Tibial nerve (tissue), 4 donors: ENCODE results near the gene DOCK1. TPM values are rescaled to one million over a fixed set of nuclear protein-coding genes. Genes with fewer than 3 reads are reported as not detected.

Experiments
- DNase-seq, 2 donors: peaks; one replicate each; pipeline ENCODE4 v3.0.0-alpha.2; 2019; ENCODE audit warnings: low spot score in 2 of 2
- H3K27ac ChIP-seq, 4 donors: fragments of 200-600 bp; sonication (generic) in 3 of 4; one replicate each; pipeline ENCODE4 v1.5.1; 2017 to 2019; ENCODE audit warnings: mild to moderate bottlenecking in 1 of 4
- H3K27me3 ChIP-seq, 2 donors: fragments of 200-600 bp; sonication (generic) in 1 of 2; one replicate each; pipeline versions ENCODE4 v1.5.1 to v1.6.0; 2017 to 2019
- H3K36me3 ChIP-seq, 3 donors: fragments of 200-600 bp; sonication (generic); one replicate each; pipeline ENCODE4 v1.5.1; 2018 to 2019
- H3K4me1 ChIP-seq, 4 donors: fragments of 200-600 bp; sonication (generic) in 3 of 4; one replicate each; pipeline ENCODE4 v1.5.1; 2017 to 2019
- H3K4me3 ChIP-seq, 4 donors: fragments of 200-600 bp; sonication (generic) in 3 of 4; one replicate each; pipeline ENCODE4 v1.5.1; 2017 to 2019; ENCODE audit warnings: mild to moderate bottlenecking in 1 of 4, moderate library complexity in 1 of 4
- H3K9me3 ChIP-seq, 4 donors: fragments of 200-600 bp; sonication (generic) in 3 of 4; one replicate each; pipeline ENCODE4 v1.5.1; 2017 to 2019
- EP300 ChIP-seq, 2 donors: sonication (generic); formaldehyde crosslinking; IDR thresholded peaks; one replicate each; pipeline ENCODE4 v1.6.1; 2017; ENCODE audit warnings: antibody characterized with exemption in 2 of 2, mild to moderate bottlenecking in 1 of 2
- POLR2A ChIP-seq, 2 donors: fragments of 450-650 bp; IDR thresholded peaks; one replicate each; pipeline ENCODE4 v1.6.1; 2017; ENCODE audit warnings: antibody characterized with exemption in 2 of 2, mild to moderate bottlenecking in 2 of 2, moderate library complexity in 2 of 2
- WGBS, 2 donors: methylation state at CpG; one replicate each; pipeline ENCODE4 v1.1.5; 2018; 5-methylcytosine and 5-hydroxymethylcytosine counted together
- total RNA-seq, 4 donors: library from RNA; depleted of rRNA; stranded (reverse); fragments of >200 nt; gene quantifications; one replicate each; pipeline ENCODE4 v1.1.0, GENCODE V29; 2016
- TF ChIP-seq, protein P1 (sequence below), 5 experiments: fragments of 200-600 bp in 3 of 5; fragments of 450-650 bp in 2 of 5; sonication (generic) in 3 of 5; IDR thresholded peaks; one replicate each; pipeline ENCODE4 v1.5.1; 2016 to 2019; ENCODE audit warnings: antibody characterized with exemption in 5 of 5, mild to moderate bottlenecking in 3 of 5, moderate library complexity in 2 of 5

The DOCK1 gene
- total RNA-seq, 4 donors from 2014 or later = 57.3 to 76.7 (median 63.7) TPM

DNA sequence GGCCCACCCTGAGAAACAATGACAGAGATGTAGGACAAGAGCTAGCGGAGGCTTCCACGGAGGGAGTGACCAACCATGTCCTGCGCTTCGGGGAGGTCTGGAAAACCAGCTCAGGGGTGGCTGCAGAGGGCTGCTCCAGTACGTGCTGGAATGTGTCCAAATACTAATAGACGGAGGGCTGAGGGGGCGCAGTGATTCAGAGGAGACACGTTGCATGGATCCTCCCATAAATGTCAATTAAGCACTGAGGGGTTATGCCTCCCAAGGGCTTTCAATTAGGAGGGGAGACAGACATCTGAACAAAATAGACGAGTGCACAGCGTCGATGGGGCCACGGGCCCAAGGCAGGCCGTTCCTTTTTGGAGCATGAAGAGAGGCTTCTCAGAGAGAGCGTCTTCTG lies 592.9 kb downstream of the DOCK1 start:
- DNase-seq = no peak
- H3K4me1 ChIP-seq = no peaks in the 10 kb centered on the region
- no peaks in the 10 kb centered on the region for H3K27me3 ChIP-seq
- WGBS, 2 donors = 63 to 64% methylated on average over 14 of the region's 14 CpGs
- no peak overlapping the region for H3K27ac ChIP-seq
- H3K9me3 ChIP-seq = no peaks in the 10 kb centered on the region
- H3K4me3 ChIP-seq = no peak overlapping the region
- no peaks in the 10 kb centered on the region for H3K36me3 ChIP-seq
- no peak for TF ChIP-seq POLR2A (IDR thresholded peaks at IDR 0.05)
- TF ChIP-seq EP300 (IDR thresholded peaks at IDR 0.05) = no peak
- TF ChIP-seq, protein P1, sequence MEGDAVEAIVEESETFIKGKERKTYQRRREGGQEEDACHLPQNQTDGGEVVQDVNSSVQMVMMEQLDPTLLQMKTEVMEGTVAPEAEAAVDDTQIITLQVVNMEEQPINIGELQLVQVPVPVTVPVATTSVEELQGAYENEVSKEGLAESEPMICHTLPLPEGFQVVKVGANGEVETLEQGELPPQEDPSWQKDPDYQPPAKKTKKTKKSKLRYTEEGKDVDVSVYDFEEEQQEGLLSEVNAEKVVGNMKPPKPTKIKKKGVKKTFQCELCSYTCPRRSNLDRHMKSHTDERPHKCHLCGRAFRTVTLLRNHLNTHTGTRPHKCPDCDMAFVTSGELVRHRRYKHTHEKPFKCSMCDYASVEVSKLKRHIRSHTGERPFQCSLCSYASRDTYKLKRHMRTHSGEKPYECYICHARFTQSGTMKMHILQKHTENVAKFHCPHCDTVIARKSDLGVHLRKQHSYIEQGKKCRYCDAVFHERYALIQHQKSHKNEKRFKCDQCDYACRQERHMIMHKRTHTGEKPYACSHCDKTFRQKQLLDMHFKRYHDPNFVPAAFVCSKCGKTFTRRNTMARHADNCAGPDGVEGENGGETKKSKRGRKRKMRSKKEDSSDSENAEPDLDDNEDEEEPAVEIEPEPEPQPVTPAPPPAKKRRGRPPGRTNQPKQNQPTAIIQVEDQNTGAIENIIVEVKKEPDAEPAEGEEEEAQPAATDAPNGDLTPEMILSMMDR (IDR thresholded peaks at IDR 0.05) = no peak

- Histone ChIP-seq H3K27me3 (no peaks in the 10 kb centered on the region), H3K4me1 (no peaks in the 10 kb centered on the region), H3K27ac (no peak overlapping the region), H3K9me3 (no peaks in the 10 kb centered on the region), H3K4me3 (no peak overlapping the region), H3K36me3 (no peaks in the 10 kb centered on the region)
- 72 to 78% methylated on average over 8 of the region's 8 CpGs for WGBS, 2 donors
- TF ChIP-seq EP300 (IDR thresholded peaks at IDR 0.05) (no peak), POLR2A (IDR thresholded peaks at IDR 0.05) (no peak)
- TF ChIP-seq, protein P1 (IDR thresholded peaks at IDR 0.05) = no peak
- no peak for DNase-seq
Observed at GRCh38 chr10:127500127-127500526, 594.9 kb downstream of the DOCK1 start.

Other genes starting within 250 kb of the DOCK1 start
- gene C10orf90, start 234.7 kb upstream of the DOCK1 start, total RNA-seq = not detected